GM12878 (cell line): Measurements from ENCODE around the gene CLK2. TPM values are rescaled to one million over a fixed set of nuclear protein-coding genes. Genes with fewer than 3 reads are reported as not detected.

ENCODE experiments used
- BHLHE40 ChIP-seq, 2 experiments: fragments of 450-650 bp in 1 of 2; IDR thresholded peaks; 2 replicates each; pipeline ENCODE4 v1.6.1; 2011 to 2017; ENCODE audit warnings: low read depth in 2 of 2, borderline replicate concordance in 1 of 2, improper control_type of control experiment in 1 of 2, low read length in 1 of 2, mild to moderate bottlenecking in 1 of 2
- CREB1 ChIP-seq: IDR thresholded peaks from 2 replicates; pipeline ENCODE4 v1.6.1; 2012; ENCODE audit warnings: low read depth, mild to moderate bottlenecking, inconsistent platforms
- FOXK2 ChIP-seq: fragments of 450-650 bp; IDR thresholded peaks from 2 replicates; pipeline ENCODE4 v1.6.1; 2017; ENCODE audit warnings: mild to moderate bottlenecking, moderate library complexity
- IRF4 ChIP-seq: IDR thresholded peaks from 2 replicates; pipeline ENCODE4 v1.6.1; 2011; ENCODE audit warnings: low read depth, low read length
- NBN ChIP-seq: fragments of 450-650 bp; IDR thresholded peaks from 2 replicates; pipeline ENCODE4 v1.6.1; 2016
- NFXL1 ChIP-seq: fragments of 450-650 bp; IDR thresholded peaks from 2 replicates; pipeline ENCODE4 v1.6.1; 2017; ENCODE audit warnings: antibody characterized with exemption, mild to moderate bottlenecking, borderline replicate concordance
- NFYB ChIP-seq: IDR thresholded peaks from 2 replicates; pipeline ENCODE4 v1.6.1; 2011; ENCODE audit warnings: low read depth, mild to moderate bottlenecking, low read length, improper control_type of control experiment, moderate library complexity; ENCODE audit not compliant: insufficient read depth
- NR2C1 ChIP-seq: fragments of 450-650 bp; IDR thresholded peaks from 2 replicates; pipeline ENCODE4 v1.6.1; 2017; ENCODE audit warnings: antibody characterized with exemption, mild to moderate bottlenecking, moderate library complexity
- RFX5 ChIP-seq: IDR thresholded peaks from 2 replicates; pipeline ENCODE4 v1.6.1; 2011; ENCODE audit warnings: low read depth, low read length, improper control_type of control experiment
- SIN3A ChIP-seq: IDR thresholded peaks from 2 replicates; pipeline ENCODE4 v1.6.1; 2012; ENCODE audit warnings: low read depth, low read length, improper control_type of control experiment
- STAT1 ChIP-seq: fragments of 450-650 bp; conservative IDR thresholded peaks from 2 replicates; pipeline ENCODE4 v1.6.1; 2014; ENCODE audit warnings: antibody characterized with exemption, mild to moderate bottlenecking
- TARDBP ChIP-seq: IDR thresholded peaks from 2 replicates; pipeline ENCODE4 v1.6.1; 2016; ENCODE audit warnings: borderline replicate concordance
- TBL1XR1 ChIP-seq: IDR thresholded peaks from 2 replicates; pipeline ENCODE4 v1.6.1; 2012; ENCODE audit warnings: low read depth, low read length, improper control_type of control experiment
- YY1 ChIP-seq: IDR thresholded peaks from 2 replicates; pipeline ENCODE4 v1.6.1; 2011; ENCODE audit warnings: low read depth, mild to moderate bottlenecking, low read length
- ZNF217 ChIP-seq: fragments of 450-650 bp; IDR thresholded peaks from 2 replicates; pipeline ENCODE4 v1.6.1; 2017; ENCODE audit warnings: antibody characterized with exemption, mild to moderate bottlenecking
- polyA plus RNA-seq, 11 experiments: library from polyadenylated mRNA; depleted of rRNA in 4 of 11; unstranded in 6 of 11; stranded (reverse) in 5 of 11; fragments of >200 nt; fragmentation: Nextera tagmentation in 4 of 11; fragmentation: Illumina TruSeq in 1 of 11; extraction: Ambion mirVana in 4 of 11; extraction: Trizol in 1 of 11; gene quantifications; 1 replicate in 1 of 11; 2 replicates in 10 of 11; pipeline versions ENCODE4 v1.2.1 to v1.2.3, GENCODE V29; 2011 to 2016; ENCODE audit warnings: inconsistent platforms in 2 of 11, missing spikeins in 2 of 11, low read depth in 1 of 11
- total RNA-seq, 4 experiments: library from RNA; depleted of rRNA in 3 of 4; stranded (reverse); fragments of >200 nt in 3 of 4; fragmentation: Illumina TruSeq in 1 of 4; extraction: Trizol in 1 of 4; gene quantifications; 2 replicates each; pipeline versions ENCODE4 v1.2.1 to v1.2.3, GENCODE V29; 2013 to 2021
- TF ChIP-seq, protein P1 (sequence below): fragments of 450-650 bp; IDR thresholded peaks from 2 replicates; pipeline ENCODE4 v1.6.1; 2017; ENCODE audit warnings: mild to moderate bottlenecking, moderate library complexity
- TF ChIP-seq, protein P2 (sequence below): IDR thresholded peaks from 2 replicates; pipeline ENCODE4 v1.6.1; 2012; ENCODE audit warnings: low read depth, low read length, improper control_type of control experiment
- TF ChIP-seq, protein P3 (sequence below): IDR thresholded peaks from 2 replicates; pipeline ENCODE4 v1.6.1; 2012; ENCODE audit warnings: low read depth, low read length, improper control_type of control experiment
- TF ChIP-seq, protein P4 (sequence below): fragments of 450-650 bp; conservative IDR thresholded peaks from 2 replicates; pipeline ENCODE4 v1.6.1; 2017; ENCODE audit warnings: mild to moderate bottlenecking, moderate library complexity
- TF ChIP-seq, protein P5 (sequence below): fragments of 450-650 bp; formaldehyde crosslinking; IDR thresholded peaks from 2 replicates; pipeline ENCODE4 v1.4.0; 2020; ENCODE audit warnings: mild to moderate bottlenecking, moderate library complexity

Gene CLK2
- total and polyA plus RNA-seq, 10 of the 15 experiments (the other 5 are each of a cell fraction or from before 2014, with no cell fraction given): 11.1 to 83.7 (median 36.7) TPM

DNA sequence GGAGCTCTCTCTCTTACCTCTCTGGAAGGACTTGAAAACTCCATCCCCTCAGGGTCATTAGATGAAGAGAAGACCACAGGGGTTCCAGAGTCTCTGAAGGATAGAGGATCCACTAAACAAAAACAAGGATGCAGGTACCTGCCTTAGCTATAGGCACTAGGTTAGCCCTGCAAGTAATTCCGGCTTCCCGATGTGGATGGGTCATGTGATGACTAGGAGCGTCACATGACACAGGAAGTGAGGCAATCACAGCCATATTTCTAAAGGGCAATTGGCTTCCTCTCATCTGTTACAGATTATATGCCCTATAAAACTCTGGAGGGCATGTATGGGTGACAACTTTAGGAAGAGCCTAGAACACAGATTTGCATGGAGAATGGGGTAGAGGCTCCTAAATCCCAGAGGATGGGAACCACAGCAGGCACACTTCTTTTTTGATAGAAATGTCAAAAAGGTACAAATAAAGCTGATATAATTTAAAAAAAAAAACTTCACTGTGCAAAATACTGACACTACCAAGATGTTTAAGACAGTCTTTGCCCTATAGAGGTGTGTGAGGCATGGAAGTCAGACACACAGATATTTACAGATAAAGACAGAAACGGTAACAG, 32.1 kb downstream of the CLK2 start (continued):
- TF ChIP-seq NR2C1 (peak; percentile 73), YY1 (peak; percentile 99), FOXK2 (no peak), IRF4 (0 out of 2 replicates have a peak, but pooled peaks have one; percentile 8), NFYB (no peak), BHLHE40 (IDR thresholded peaks at IDR 0.05; ENCODE audit: borderline replicate concordance in 1 of 2, low read depth in 2 of 2, low read length in 1 of 2) (peak in 1 of 2 experiments; percentile 27; a peak in 1 of 4 replicates), TBL1XR1 (peak; percentile 57; the same call in 1 of the 2 replicates), TARDBP (peak; percentile 95; the same call in 1 of the 2 replicates), CREB1 (peak; percentile 69), STAT1 (0 out of 2 replicates have a peak, but pooled peaks have one; percentile 49), ZNF217 (no peak), SIN3A (peak; percentile 98), NFXL1 (no peak), NBN (peak; percentile 58; the same call in 1 of the 2 replicates), RFX5 (no peak)
- TF ChIP-seq, protein P1, sequence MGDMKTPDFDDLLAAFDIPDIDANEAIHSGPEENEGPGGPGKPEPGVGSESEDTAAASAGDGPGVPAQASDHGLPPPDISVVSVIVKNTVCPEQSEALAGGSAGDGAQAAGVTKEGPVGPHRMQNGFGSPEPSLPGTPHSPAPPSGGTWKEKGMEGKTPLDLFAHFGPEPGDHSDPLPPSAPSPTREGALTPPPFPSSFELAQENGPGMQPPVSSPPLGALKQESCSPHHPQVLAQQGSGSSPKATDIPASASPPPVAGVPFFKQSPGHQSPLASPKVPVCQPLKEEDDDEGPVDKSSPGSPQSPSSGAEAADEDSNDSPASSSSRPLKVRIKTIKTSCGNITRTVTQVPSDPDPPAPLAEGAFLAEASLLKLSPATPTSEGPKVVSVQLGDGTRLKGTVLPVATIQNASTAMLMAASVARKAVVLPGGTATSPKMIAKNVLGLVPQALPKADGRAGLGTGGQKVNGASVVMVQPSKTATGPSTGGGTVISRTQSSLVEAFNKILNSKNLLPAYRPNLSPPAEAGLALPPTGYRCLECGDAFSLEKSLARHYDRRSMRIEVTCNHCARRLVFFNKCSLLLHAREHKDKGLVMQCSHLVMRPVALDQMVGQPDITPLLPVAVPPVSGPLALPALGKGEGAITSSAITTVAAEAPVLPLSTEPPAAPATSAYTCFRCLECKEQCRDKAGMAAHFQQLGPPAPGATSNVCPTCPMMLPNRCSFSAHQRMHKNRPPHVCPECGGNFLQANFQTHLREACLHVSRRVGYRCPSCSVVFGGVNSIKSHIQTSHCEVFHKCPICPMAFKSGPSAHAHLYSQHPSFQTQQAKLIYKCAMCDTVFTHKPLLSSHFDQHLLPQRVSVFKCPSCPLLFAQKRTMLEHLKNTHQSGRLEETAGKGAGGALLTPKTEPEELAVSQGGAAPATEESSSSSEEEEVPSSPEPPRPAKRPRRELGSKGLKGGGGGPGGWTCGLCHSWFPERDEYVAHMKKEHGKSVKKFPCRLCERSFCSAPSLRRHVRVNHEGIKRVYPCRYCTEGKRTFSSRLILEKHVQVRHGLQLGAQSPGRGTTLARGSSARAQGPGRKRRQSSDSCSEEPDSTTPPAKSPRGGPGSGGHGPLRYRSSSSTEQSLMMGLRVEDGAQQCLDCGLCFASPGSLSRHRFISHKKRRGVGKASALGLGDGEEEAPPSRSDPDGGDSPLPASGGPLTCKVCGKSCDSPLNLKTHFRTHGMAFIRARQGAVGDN: 0 out of 2 replicates have a peak, but pooled peaks have one; percentile 31
- TF ChIP-seq, protein P2, sequence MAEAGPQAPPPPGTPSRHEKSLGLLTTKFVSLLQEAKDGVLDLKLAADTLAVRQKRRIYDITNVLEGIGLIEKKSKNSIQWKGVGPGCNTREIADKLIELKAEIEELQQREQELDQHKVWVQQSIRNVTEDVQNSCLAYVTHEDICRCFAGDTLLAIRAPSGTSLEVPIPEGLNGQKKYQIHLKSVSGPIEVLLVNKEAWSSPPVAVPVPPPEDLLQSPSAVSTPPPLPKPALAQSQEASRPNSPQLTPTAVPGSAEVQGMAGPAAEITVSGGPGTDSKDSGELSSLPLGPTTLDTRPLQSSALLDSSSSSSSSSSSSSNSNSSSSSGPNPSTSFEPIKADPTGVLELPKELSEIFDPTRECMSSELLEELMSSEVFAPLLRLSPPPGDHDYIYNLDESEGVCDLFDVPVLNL: no peak
- TF ChIP-seq, protein P3, sequence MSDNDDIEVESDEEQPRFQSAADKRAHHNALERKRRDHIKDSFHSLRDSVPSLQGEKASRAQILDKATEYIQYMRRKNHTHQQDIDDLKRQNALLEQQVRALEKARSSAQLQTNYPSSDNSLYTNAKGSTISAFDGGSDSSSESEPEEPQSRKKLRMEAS: peak; percentile 34; the same call in 1 of the 2 replicates
- TF ChIP-seq, protein P4, sequence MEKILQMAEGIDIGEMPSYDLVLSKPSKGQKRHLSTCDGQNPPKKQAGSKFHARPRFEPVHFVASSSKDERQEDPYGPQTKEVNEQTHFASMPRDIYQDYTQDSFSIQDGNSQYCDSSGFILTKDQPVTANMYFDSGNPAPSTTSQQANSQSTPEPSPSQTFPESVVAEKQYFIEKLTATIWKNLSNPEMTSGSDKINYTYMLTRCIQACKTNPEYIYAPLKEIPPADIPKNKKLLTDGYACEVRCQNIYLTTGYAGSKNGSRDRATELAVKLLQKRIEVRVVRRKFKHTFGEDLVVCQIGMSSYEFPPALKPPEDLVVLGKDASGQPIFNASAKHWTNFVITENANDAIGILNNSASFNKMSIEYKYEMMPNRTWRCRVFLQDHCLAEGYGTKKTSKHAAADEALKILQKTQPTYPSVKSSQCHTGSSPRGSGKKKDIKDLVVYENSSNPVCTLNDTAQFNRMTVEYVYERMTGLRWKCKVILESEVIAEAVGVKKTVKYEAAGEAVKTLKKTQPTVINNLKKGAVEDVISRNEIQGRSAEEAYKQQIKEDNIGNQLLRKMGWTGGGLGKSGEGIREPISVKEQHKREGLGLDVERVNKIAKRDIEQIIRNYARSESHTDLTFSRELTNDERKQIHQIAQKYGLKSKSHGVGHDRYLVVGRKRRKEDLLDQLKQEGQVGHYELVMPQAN: peak; percentile 96
- TF ChIP-seq, protein P5, sequence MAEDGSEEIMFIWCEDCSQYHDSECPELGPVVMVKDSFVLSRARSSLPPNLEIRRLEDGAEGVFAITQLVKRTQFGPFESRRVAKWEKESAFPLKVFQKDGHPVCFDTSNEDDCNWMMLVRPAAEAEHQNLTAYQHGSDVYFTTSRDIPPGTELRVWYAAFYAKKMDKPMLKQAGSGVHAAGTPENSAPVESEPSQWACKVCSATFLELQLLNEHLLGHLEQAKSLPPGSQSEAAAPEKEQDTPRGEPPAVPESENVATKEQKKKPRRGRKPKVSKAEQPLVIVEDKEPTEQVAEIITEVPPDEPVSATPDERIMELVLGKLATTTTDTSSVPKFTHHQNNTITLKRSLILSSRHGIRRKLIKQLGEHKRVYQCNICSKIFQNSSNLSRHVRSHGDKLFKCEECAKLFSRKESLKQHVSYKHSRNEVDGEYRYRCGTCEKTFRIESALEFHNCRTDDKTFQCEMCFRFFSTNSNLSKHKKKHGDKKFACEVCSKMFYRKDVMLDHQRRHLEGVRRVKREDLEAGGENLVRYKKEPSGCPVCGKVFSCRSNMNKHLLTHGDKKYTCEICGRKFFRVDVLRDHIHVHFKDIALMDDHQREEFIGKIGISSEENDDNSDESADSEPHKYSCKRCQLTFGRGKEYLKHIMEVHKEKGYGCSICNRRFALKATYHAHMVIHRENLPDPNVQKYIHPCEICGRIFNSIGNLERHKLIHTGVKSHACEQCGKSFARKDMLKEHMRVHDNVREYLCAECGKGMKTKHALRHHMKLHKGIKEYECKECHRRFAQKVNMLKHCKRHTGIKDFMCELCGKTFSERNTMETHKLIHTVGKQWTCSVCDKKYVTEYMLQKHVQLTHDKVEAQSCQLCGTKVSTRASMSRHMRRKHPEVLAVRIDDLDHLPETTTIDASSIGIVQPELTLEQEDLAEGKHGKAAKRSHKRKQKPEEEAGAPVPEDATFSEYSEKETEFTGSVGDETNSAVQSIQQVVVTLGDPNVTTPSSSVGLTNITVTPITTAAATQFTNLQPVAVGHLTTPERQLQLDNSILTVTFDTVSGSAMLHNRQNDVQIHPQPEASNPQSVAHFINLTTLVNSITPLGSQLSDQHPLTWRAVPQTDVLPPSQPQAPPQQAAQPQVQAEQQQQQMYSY (CRISPR knock-in tag): peak; percentile 12; the same call in 1 of the 2 replicates
